Dermis blood vessel endothelial cell (primary cell): ENCODE data around the gene MMP11. TPM values are rescaled to one million over a fixed set of nuclear protein-coding genes. Genes with fewer than 3 reads are reported as not detected.

Experiments used
- DNase-seq: peaks from one replicate; pipeline ENCODE4 v3.0.0; 2010
- total RNA-seq: library from RNA; depleted of rRNA; stranded (reverse); fragments of >200 nt; gene quantifications from 2 replicates; pipeline ENCODE4 v1.2.3, GENCODE V29; 2014

The MMP11 gene
- total RNA-seq, 1 donor from 2014 or later: 7.3 TPM

GRCh38 chr22:23832226-23833016, 59.8 kb downstream of the MMP11 start:
- DNase-seq: no peak

- no peak for DNase-seq
These were observed 60.5 kb downstream of the MMP11 start for GRCh38 chr22:23833017-23833751.

Other genes with a start within 250 kb of the MMP11 start
- not detected in 2 replicates for gene IGLL1, start 192.6 kb upstream of the MMP11 start, total RNA-seq
- gene DRICH1, start 140.5 kb upstream of the MMP11 start, total RNA-seq: 0.05 and 0.17 TPM in 2 replicates
- not detected in 2 replicates for gene RGL4, start 81.8 kb upstream of the MMP11 start, total RNA-seq
- 2.2 and 2.3 TPM in 2 replicates for gene ZNF70, start 21.7 kb upstream of the MMP11 start, total RNA-seq
- gene VPREB3, start 18.4 kb upstream of the MMP11 start, total RNA-seq: not detected in 2 replicates
- gene C22orf15, start 9.9 kb upstream of the MMP11 start, total RNA-seq: 0.14 TPM in 1 of 2 replicates, not detected in the other
- 2.6 and 9.6 TPM in 2 replicates for gene CHCHD10, start 4.9 kb upstream of the MMP11 start, total RNA-seq
- 24.5 and 45.8 TPM in 2 replicates for gene SMARCB1, start 14.1 kb downstream of the MMP11 start, total RNA-seq
- gene DERL3, start 66.2 kb downstream of the MMP11 start, total RNA-seq: 0.68 and 1.3 TPM in 2 replicates
- gene SLC2A11, start 85.0 kb downstream of the MMP11 start, total RNA-seq: 4.7 and 6.0 TPM in 2 replicates
- 153 and 274 TPM in 2 replicates for gene MIF, start 121.5 kb downstream of the MMP11 start, total RNA-seq
- 1.4 and 11.1 TPM in 2 replicates for gene GSTT2B, start 188.3 kb downstream of the MMP11 start, total RNA-seq
- gene DDTL, start 194.0 kb downstream of the MMP11 start, total RNA-seq: 0.34 and 0.98 TPM in 2 replicates
- 114 and 121 TPM in 2 replicates for gene DDT, start 201.6 kb downstream of the MMP11 start, total RNA-seq
- gene GSTT2, start 207.3 kb downstream of the MMP11 start, total RNA-seq: 0.65 TPM in 1 of 2 replicates, not detected in the other
- gene GSTT4, start 232.6 kb downstream of the MMP11 start, total RNA-seq: not detected in 2 replicates
- 35.7 and 50.2 TPM in 2 replicates for gene CABIN1, start 238.5 kb downstream of the MMP11 start, total RNA-seq